ENCODE results near the gene FAF1.

FAF1 gene

DNA sequence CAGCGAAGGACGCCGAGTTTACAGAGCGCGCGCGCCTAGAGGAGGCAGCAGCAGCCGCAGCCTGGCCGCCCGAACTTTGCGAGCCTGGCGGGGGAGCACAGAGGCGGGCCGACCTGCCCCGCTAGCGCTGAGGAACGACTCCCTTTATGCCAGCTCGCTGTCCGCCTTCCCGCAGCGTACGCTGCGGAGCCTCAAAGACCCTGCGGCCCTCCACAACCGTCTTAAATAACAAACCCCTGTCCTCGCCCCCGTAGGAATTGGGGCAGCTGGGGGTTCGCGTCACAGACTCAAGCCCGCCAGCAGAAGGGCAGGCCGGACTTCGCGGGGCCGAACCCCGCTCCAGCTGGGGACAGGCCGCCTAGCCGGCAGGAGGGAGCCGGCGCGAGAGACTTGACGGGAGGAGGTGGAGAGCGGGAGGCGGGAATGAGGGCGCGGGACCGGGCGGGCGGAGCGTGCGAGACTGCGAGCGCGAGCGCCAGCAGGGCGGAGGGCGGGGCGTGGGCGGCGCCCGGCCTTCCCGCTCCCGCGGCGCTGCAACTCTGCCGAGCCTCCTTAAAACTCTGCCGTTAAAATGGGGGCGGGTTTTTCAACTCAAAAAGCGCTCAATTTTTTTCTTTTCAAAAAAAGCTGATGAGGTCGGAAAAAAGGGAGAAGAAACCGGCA is 8.2 kb upstream of the FAF1 start (continued):
- TF ChIP-seq, protein P1, sequence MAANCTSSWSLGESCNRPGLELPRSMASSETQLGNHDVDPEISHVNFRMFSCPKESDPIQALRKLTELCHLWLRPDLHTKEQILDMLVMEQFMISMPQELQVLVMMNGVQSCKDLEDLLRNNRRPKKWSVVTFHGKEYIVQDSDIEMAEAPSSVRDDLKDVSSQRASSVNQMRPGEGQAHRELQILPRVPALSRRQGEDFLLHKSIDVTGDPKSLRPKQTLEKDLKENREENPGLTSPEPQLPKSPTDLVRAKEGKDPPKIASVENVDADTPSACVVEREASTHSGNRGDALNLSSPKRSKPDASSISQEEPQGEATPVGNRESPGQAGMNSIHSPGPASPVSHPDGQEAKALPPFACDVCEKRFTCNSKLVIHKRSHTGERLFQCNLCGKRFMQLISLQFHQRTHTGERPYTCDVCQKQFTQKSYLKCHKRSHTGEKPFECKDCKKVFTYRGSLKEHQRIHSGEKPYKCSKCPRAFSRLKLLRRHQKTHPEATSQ (tag by site-specific recombination; IDR thresholded peaks at IDR 0.05): 0 out of 2 replicates have a peak, but pooled peaks have one; percentile 33
- peak; percentile 94 for TF ChIP-seq IKZF3 (tag by site-specific recombination; IDR thresholded peaks at IDR 0.05)
- peak; percentile 85; the same call in 1 of the 2 replicates for TF ChIP-seq ZNF561 (tag by site-specific recombination; IDR thresholded peaks at IDR 0.05; ENCODE audit: borderline replicate concordance)
- TF ChIP-seq KLF8 (tag by site-specific recombination; IDR thresholded peaks at IDR 0.05): peak; percentile 86
- peak; percentile 100 for TF ChIP-seq KLF10 (tag by site-specific recombination; IDR thresholded peaks at IDR 0.05)
- TF ChIP-seq, protein P2, sequence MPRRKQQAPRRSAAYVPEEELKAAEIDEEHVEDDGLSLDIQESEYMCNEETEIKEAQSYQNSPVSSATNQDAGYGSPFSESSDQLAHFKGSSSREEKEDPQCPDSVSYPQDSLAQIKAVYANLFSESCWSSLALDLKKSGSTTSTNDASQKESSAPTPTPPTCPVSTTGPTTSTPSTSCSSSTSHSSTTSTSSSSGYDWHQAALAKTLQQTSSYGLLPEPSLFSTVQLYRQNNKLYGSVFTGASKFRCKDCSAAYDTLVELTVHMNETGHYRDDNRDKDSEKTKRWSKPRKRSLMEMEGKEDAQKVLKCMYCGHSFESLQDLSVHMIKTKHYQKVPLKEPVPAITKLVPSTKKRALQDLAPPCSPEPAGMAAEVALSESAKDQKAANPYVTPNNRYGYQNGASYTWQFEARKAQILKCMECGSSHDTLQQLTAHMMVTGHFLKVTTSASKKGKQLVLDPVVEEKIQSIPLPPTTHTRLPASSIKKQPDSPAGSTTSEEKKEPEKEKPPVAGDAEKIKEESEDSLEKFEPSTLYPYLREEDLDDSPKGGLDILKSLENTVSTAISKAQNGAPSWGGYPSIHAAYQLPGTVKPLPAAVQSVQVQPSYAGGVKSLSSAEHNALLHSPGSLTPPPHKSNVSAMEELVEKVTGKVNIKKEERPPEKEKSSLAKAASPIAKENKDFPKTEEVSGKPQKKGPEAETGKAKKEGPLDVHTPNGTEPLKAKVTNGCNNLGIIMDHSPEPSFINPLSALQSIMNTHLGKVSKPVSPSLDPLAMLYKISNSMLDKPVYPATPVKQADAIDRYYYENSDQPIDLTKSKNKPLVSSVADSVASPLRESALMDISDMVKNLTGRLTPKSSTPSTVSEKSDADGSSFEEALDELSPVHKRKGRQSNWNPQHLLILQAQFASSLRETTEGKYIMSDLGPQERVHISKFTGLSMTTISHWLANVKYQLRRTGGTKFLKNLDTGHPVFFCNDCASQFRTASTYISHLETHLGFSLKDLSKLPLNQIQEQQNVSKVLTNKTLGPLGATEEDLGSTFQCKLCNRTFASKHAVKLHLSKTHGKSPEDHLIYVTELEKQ (tag by site-specific recombination; IDR thresholded peaks at IDR 0.05; ENCODE audit: borderline replicate concordance): no peak
- TF ChIP-seq ZSCAN30 (tag by site-specific recombination; IDR thresholded peaks at IDR 0.05): peak; percentile 57; the same call in 1 of the 2 replicates
- peak; percentile 21 for TF ChIP-seq ZXDB (tag by site-specific recombination; IDR thresholded peaks at IDR 0.05)
- TF ChIP-seq ZNF785 (tag by site-specific recombination; IDR thresholded peaks at IDR 0.05): peak; percentile 25; the same call in 1 of the 2 replicates
- peak; percentile 89 for TF ChIP-seq SP2 (tag by site-specific recombination; IDR thresholded peaks at IDR 0.05)
- TF ChIP-seq, protein P3, sequence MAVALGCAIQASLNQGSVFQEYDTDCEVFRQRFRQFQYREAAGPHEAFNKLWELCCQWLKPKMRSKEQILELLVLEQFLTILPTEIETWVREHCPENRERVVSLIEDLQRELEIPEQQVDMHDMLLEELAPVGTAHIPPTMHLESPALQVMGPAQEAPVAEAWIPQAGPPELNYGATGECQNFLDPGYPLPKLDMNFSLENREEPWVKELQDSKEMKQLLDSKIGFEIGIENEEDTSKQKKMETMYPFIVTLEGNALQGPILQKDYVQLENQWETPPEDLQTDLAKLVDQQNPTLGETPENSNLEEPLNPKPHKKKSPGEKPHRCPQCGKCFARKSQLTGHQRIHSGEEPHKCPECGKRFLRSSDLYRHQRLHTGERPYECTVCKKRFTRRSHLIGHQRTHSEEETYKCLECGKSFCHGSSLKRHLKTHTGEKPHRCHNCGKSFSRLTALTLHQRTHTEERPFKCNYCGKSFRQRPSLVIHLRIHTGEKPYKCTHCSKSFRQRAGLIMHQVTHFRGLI (tag by site-specific recombination; IDR thresholded peaks at IDR 0.05): peak; percentile 60
- 0 out of 2 replicates have a peak, but pooled peaks have one; percentile 25 for TF ChIP-seq ZNF184 (tag by site-specific recombination; IDR thresholded peaks at IDR 0.05)
- no peak for TF ChIP-seq ZNF518A (tag by site-specific recombination; conservative IDR thresholded peaks at IDR 0.05; ENCODE audit: low read depth)
- TF ChIP-seq SP7 (tag by site-specific recombination; IDR thresholded peaks at IDR 0.05): peak; percentile 75; the same call in 1 of the 2 replicates
- peak; percentile 61; the same call in 1 of the 2 replicates for TF ChIP-seq ZNF76 (tag by site-specific recombination; IDR thresholded peaks at IDR 0.05; ENCODE audit: borderline replicate concordance, low read depth)
- peak; percentile 71; the same call in 1 of the 2 replicates for TF ChIP-seq ZBTB48 (tag by site-specific recombination; IDR thresholded peaks at IDR 0.05)
- peak; percentile 97; the same call in 1 of the 2 replicates for TF ChIP-seq ZFP37 (tag by site-specific recombination; IDR thresholded peaks at IDR 0.05)
- TF ChIP-seq SCRT2 (tag by site-specific recombination; IDR thresholded peaks at IDR 0.05): no peak
- TF ChIP-seq MEIS1 (CRISPR knock-in tag; IDR thresholded peaks at IDR 0.05; ENCODE audit: borderline replicate concordance): no peak
- TF ChIP-seq, protein P4, sequence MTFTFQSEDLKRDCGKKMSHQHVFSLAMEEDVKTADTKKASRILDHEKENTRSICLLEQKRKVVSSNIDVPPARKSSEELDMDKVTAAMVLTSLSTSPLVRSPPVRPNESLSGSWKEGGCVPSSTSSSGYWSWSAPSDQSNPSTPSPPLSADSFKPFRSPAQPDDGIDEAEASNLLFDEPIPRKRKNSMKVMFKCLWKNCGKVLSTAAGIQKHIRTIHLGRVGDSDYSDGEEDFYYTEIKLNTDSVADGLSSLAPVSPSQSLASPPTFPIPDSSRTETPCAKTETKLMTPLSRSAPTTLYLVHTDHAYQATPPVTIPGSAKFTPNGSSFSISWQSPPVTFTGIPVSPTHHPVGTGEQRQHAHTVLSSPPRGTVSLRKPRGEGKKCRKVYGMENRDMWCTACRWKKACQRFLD (tag by site-specific recombination; IDR thresholded peaks at IDR 0.05): peak; percentile 57; the same call in 1 of the 2 replicates
- TF ChIP-seq REST (tag by site-specific recombination; IDR thresholded peaks at IDR 0.05): no peak
- TF ChIP-seq GLIS1 (tag by site-specific recombination; IDR thresholded peaks at IDR 0.05): peak; percentile 60
- TF ChIP-seq ZNF266 (tag by site-specific recombination; IDR thresholded peaks at IDR 0.05; ENCODE audit: low read depth): no peak

Data from HEK293 (cell line).